Prostate gland (tissue), 2 donors: ENCODE results near the gene ACER2. TPM values are rescaled to one million over a fixed set of nuclear protein-coding genes. Genes with fewer than 3 reads are reported as not detected.
"Not testable (repeated sequence)": the region's sequence is repeated elsewhere in the genome, so short reads cannot be mapped to it uniquely, and the experiment has no call there.

ENCODE experiments used
- DNase-seq: peaks from one replicate; pipeline ENCODE4 v3.0.0-alpha.2; 2019; ENCODE audit warnings: low spot score
- H3K27ac ChIP-seq, 2 donors: fragments of 200-600 bp; sonication (generic); 2 replicates each; pipeline ENCODE4 v1.5.1; 2017 to 2019
- H3K27me3 ChIP-seq: fragments of 200-600 bp; sonication (generic); replicated peaks from 2 replicates; pipeline ENCODE4 v1.5.1; 2019; ENCODE audit not compliant: insufficient read depth
- H3K36me3 ChIP-seq, 2 donors: fragments of 200-600 bp; sonication (generic); 1 replicate in 1 of 2; 2 replicates in 1 of 2; pipeline versions ENCODE4 v1.5.1 to v1.8.1; 2017 to 2019
- H3K4me1 ChIP-seq: fragments of 200-600 bp; sonication (generic); replicated peaks from 2 replicates; pipeline ENCODE4 v1.5.1; 2019
- H3K4me3 ChIP-seq, 2 donors: fragments of 200-600 bp; sonication (generic); 2 replicates each; pipeline ENCODE4 v1.5.1; 2017 to 2019
- H3K9me3 ChIP-seq: fragments of 200-600 bp; sonication (generic); 2 replicates; pipeline ENCODE4 v1.5.1; 2017
- CTCF ChIP-seq, 4 experiments: fragments of 200-600 bp in 2 of 4; fragments of 450-650 bp in 2 of 4; sonication (generic) in 2 of 4; IDR thresholded peaks; 1 replicate in 3 of 4; 2 replicates in 1 of 4; pipeline ENCODE4 v1.5.1; 2016 to 2019; ENCODE audit warnings: antibody characterized with exemption in 4 of 4, mild to moderate bottlenecking in 2 of 4, moderate library complexity in 2 of 4
- POLR2A ChIP-seq: fragments of 450-650 bp; IDR thresholded peaks from one replicate; pipeline ENCODE4 v1.6.1; 2016; ENCODE audit warnings: antibody characterized with exemption, mild to moderate bottlenecking
- POLR2AphosphoS5 ChIP-seq: sonication (generic); formaldehyde crosslinking; IDR thresholded peaks from one replicate; pipeline ENCODE4 v1.6.1; 2017; ENCODE audit warnings: antibody characterized with exemption
- WGBS: methylation state at CpG from one replicate; pipeline ENCODE4 v1.1.5; 2018; 5-methylcytosine and 5-hydroxymethylcytosine counted together
- intact Hi-C: fragments of 100-400 bp; cut with DNase I; formaldehyde crosslinking; loops from one replicate; pipeline ENCODE4 v1.14.2; 2022
- total RNA-seq, 2 donors: library from RNA; depleted of rRNA; stranded (reverse); fragments of >200 nt; gene quantifications; one replicate each; pipeline ENCODE4 v1.1.0, GENCODE V29; 2016

Gene ACER2
- total RNA-seq, 2 donors from 2014 or later, result 11.1 to 14.0 TPM

- WGBS, result 80% methylated on average over 2 of the region's 2 CpGs
- no peak overlapping the region for H3K27ac ChIP-seq
Measured at GRCh38 chr9:19429595-19429994, 20.8 kb downstream of the ACER2 start.

GRCh38 chr9:19430201-19430760, 21.5 kb downstream of the ACER2 start:
- no peak for DNase-seq
- no peaks in the 10 kb centered on the region for H3K9me3 ChIP-seq
- TF ChIP-seq POLR2AphosphoS5 (no peak), CTCF (IDR thresholded peaks at IDR 0.05) (no peak), POLR2A (no peak)
- no peaks in the 10 kb centered on the region for H3K36me3 ChIP-seq
- no peaks in the 10 kb centered on the region for H3K27me3 ChIP-seq
- WGBS, result 64% methylated on average over 2 of the region's 2 CpGs
- H3K4me3 ChIP-seq, result no peak overlapping the region
- H3K27ac ChIP-seq, result no peak overlapping the region
- intact Hi-C loops, result no loop called here
- H3K4me1 ChIP-seq, result no peaks in the 10 kb centered on the region

More at GRCh38 chr9:19429595-19429994, 20.8 kb downstream of the ACER2 start:
- no peak overlapping the region for H3K4me3 ChIP-seq
- no peaks in the 10 kb centered on the region for H3K4me1 ChIP-seq
- no peaks in the 10 kb centered on the region for H3K27me3 ChIP-seq
- no peaks in the 10 kb centered on the region for H3K36me3 ChIP-seq
- DNase-seq, result no peak
- no peaks in the 10 kb centered on the region for H3K9me3 ChIP-seq
- intact Hi-C loops, result no loop called here
- TF ChIP-seq CTCF (IDR thresholded peaks at IDR 0.05) (no peak), POLR2AphosphoS5 (no peak), POLR2A (no peak)

- 44% methylated on average over 14 of the region's 14 CpGs for WGBS
- no peaks in the 10 kb centered on the region for H3K4me1 ChIP-seq
- no peak for DNase-seq
- no peaks in the 10 kb centered on the region for H3K36me3 ChIP-seq
- TF ChIP-seq POLR2A (no peak), POLR2AphosphoS5 (no peak), CTCF (IDR thresholded peaks at IDR 0.05) (no peak)
- H3K27me3 ChIP-seq, result no peaks in the 10 kb centered on the region
- H3K9me3 ChIP-seq, result no peaks in the 10 kb centered on the region
- H3K4me3 ChIP-seq, result no peak overlapping the region
- intact Hi-C loops, result no loop called here
- peak overlapping the region; percentile 4 for H3K27ac ChIP-seq
Measured at GRCh38 chr9:19431361-19432171, 22.8 kb downstream of the ACER2 start.

GRCh38 chr9:19432473-19432872, 23.7 kb downstream of the ACER2 start:
- no peaks in the 10 kb centered on the region for H3K9me3 ChIP-seq
- no peak for DNase-seq
- TF ChIP-seq POLR2AphosphoS5, result no peak
- TF ChIP-seq POLR2A, result no peak
- no peak for TF ChIP-seq CTCF (IDR thresholded peaks at IDR 0.05)
- no peaks in the 10 kb centered on the region for H3K36me3 ChIP-seq
- intact Hi-C loops, result no loop called here
- no peak overlapping the region for H3K27ac ChIP-seq
- no peak overlapping the region for H3K4me3 ChIP-seq
- H3K27me3 ChIP-seq, result no peaks in the 10 kb centered on the region
- H3K4me1 ChIP-seq, result no peaks in the 10 kb centered on the region

GRCh38 chr9:19433729-19434128, 24.9 kb downstream of the ACER2 start:
- H3K36me3 ChIP-seq, intact Hi-C loops: not testable (repeated sequence)
- 99% methylated on average over 12 of the region's 35 CpGs for WGBS

More at GRCh38 chr9:19433729-19434128, 24.9 kb downstream of the ACER2 start:
- DNase-seq, H3K9me3 ChIP-seq, H3K4me3 ChIP-seq, H3K27me3 ChIP-seq, H3K4me1 ChIP-seq, H3K27ac ChIP-seq: not testable (repeated sequence)
